GM12875 (cell line): ENCODE data around the gene FAM162A.
"Not testable (repeated sequence)": the region's sequence is repeated elsewhere in the genome, so short reads cannot be mapped to it uniquely, and the experiment has no call there.

Experiments used
- H3K4me3 ChIP-seq: one replicate; pipeline ENCODE4 v1.5.1; 2011; ENCODE audit warnings: low read depth, low read length, control low read depth
- TF ChIP-seq, protein P1 (sequence below): IDR thresholded peaks from 2 replicates; pipeline ENCODE4 v1.5.1; 2011; ENCODE audit warnings: low read depth, mild to moderate bottlenecking, control low read depth, inconsistent platforms, low read length, moderate library complexity, borderline replicate concordance; ENCODE audit not compliant: insufficient read depth

FAM162A gene

GRCh38 chr3:122364490-122364889 lies 19.5 kb upstream of the FAM162A start:
- TF ChIP-seq, protein P1, sequence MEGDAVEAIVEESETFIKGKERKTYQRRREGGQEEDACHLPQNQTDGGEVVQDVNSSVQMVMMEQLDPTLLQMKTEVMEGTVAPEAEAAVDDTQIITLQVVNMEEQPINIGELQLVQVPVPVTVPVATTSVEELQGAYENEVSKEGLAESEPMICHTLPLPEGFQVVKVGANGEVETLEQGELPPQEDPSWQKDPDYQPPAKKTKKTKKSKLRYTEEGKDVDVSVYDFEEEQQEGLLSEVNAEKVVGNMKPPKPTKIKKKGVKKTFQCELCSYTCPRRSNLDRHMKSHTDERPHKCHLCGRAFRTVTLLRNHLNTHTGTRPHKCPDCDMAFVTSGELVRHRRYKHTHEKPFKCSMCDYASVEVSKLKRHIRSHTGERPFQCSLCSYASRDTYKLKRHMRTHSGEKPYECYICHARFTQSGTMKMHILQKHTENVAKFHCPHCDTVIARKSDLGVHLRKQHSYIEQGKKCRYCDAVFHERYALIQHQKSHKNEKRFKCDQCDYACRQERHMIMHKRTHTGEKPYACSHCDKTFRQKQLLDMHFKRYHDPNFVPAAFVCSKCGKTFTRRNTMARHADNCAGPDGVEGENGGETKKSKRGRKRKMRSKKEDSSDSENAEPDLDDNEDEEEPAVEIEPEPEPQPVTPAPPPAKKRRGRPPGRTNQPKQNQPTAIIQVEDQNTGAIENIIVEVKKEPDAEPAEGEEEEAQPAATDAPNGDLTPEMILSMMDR: no peak
- no peak overlapping the region for H3K4me3 ChIP-seq

DNA sequence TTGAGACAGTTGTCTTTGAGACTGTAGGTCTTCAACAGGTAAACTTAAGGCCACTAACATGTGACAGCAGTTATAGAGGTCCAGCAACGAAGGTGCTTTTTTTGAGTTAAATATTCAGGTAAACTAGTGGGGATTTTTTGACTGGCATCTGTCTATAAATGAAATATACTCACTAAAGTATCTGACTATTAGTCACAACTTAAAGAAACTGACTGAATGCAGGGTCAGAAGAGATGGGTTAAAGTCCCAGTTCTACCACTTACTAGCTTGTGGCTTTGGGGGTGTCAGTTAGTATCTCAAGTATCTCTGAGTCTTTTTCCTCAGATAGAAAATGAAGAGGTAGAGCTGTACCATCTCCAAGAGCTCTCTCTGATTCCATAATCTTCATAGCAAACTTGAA lies 18.9 kb upstream of the FAM162A start:
- no peak overlapping the region for H3K4me3 ChIP-seq
- TF ChIP-seq, protein P1: no peak

DNA sequence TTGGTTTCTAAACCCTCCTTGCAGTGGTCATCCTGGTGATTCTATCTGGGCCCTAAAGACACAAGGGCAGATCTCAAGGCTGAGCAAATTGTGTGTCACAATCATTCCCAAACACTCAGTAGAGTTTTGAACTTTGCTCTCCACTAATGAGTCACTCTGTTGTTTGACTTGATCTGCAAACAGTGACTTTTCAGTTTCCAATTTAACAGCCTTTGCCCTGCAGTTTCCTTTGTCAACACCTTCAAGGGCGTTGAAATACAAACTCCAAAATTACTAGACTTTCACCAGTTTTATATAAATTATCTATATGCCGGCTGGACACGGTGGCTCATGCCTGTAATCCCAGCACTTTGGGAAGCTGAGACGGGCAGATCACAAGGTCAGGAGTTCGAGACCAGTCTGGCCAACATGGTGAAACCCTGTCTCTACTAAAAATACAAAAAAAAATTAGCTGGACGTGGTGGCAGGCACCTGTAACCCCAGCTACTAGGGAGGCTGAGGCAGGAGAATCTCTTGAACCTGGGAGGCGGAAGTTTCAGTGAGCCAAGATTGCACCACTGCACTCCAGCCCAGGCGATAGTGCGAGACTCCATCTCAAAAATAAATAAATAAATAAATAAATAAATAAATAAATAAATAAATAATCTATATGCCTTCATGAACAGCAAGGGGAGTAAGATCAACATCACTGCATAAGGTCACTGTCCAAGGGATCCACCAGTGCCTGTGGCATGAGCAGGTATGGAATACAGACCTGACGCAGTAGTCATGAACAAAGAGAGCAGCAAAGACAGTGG lies 18.2 kb upstream of the FAM162A start:
- H3K4me3 ChIP-seq: not testable (repeated sequence)

GRCh38 chr3:122366379-122366749 lies 17.6 kb upstream of the FAM162A start:
- no peak overlapping the region for H3K4me3 ChIP-seq
- TF ChIP-seq, protein P1: no peak

- TF ChIP-seq, protein P1: no peak
- no peak overlapping the region for H3K4me3 ChIP-seq
These were observed 9.9 kb upstream of the FAM162A start for GRCh38 chr3:122374034-122374433.

DNA sequence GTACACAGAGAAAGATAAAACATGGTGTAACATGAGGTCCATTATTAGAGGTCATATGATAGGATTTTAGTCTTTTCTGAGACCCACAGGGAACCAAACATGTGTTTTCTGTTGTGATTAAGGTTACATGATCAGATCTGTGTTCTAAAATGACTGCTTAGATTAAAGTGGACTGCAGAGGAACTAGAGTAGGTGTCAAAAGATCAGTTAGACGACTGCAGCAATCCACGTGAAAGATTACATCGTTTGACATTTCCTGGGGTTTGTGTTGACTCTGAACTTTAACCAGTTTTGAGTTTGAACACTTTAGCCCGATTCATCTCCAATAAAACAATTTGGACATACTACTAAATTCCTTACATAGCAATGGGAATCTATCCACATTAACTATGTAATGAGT lies 6.0 kb upstream of the FAM162A start:
- no peak overlapping the region for H3K4me3 ChIP-seq
- TF ChIP-seq, protein P1: no peak

- TF ChIP-seq, protein P1: no peak
- peak within 1 kb of the TSS; percentile 80 for H3K4me3 ChIP-seq
These were observed 905 bp upstream of the FAM162A start, which contains the start of gene MIX23 for GRCh38 chr3:122382888-122383666. MIX23 (minus strand) TSS chr3:122383231; CDS start chr3:122383224, 7 bp downstream.
